ENCODE data around the gene MPND.

DNA sequence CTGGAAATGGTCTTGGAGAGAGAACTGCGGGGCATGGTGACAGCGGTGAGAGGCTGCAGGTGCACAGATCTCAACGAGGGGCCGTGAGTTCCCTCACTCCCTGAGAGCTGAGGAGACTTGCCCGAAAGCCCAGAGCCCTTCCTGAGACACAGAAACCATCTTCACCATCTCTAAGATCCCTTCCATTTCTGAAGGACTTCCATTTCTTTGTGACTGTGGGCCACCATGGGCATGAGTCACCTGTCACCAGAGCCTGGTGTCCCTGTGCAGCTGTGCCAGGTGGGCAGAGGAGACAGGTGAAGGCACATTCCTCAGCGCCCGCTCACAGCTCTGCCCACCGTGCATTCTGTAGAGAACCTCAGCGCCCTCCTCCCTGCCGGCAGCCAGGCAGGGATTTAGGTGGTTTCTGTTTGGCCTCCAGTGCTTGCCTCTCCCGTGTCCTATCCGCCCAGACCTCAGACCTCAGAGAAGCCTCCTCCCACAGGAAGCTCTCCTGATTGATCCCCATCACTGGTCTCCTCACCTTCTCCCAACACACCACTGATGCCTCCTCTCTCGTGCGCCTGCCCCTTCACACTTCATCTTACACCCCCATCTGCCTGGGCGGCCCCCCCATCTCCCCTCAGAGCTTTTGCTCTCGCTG lies 32.8 kb downstream of the MPND start:
- TF ChIP-seq, protein P1, sequence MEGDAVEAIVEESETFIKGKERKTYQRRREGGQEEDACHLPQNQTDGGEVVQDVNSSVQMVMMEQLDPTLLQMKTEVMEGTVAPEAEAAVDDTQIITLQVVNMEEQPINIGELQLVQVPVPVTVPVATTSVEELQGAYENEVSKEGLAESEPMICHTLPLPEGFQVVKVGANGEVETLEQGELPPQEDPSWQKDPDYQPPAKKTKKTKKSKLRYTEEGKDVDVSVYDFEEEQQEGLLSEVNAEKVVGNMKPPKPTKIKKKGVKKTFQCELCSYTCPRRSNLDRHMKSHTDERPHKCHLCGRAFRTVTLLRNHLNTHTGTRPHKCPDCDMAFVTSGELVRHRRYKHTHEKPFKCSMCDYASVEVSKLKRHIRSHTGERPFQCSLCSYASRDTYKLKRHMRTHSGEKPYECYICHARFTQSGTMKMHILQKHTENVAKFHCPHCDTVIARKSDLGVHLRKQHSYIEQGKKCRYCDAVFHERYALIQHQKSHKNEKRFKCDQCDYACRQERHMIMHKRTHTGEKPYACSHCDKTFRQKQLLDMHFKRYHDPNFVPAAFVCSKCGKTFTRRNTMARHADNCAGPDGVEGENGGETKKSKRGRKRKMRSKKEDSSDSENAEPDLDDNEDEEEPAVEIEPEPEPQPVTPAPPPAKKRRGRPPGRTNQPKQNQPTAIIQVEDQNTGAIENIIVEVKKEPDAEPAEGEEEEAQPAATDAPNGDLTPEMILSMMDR (IDR thresholded peaks at IDR 0.05) = no peak
- TF ChIP-seq EP300 (IDR thresholded peaks at IDR 0.05) = no peak
- TF ChIP-seq POLR2A (IDR thresholded peaks at IDR 0.05) = no peak
